Activated gamma-delta T cell treated with Interleukin-2 at 50 U/mL for 16 hours (primary cell): ENCODE measurements around the gene SEMA3C.

Experiments
- DNase-seq: peaks from one replicate; pipeline ENCODE4 v3.0.0-alpha.2; 2020

The SEMA3C gene

GRCh38 chr7:80729591-80730320 lies 189.1 kb downstream of the SEMA3C start:
- no peak for DNase-seq

GRCh38 chr7:80726666-80727065 lies 192.2 kb downstream of the SEMA3C start:
- no peak for DNase-seq

- DNase-seq = no peak
Measured at GRCh38 chr7:80725181-80725611, 193.7 kb downstream of the SEMA3C start.

GRCh38 chr7:80724249-80724871 lies 194.5 kb downstream of the SEMA3C start:
- no peak for DNase-seq

- no peak for DNase-seq
Measured at GRCh38 chr7:80722616-80723195, 196.1 kb downstream of the SEMA3C start.

- DNase-seq = no peak
Measured at GRCh38 chr7:80721883-80722615, 196.8 kb downstream of the SEMA3C start.

GRCh38 chr7:80720146-80720545 lies 198.7 kb downstream of the SEMA3C start:
- no peak for DNase-seq

- DNase-seq = no peak
Measured at GRCh38 chr7:80719261-80719660, 199.6 kb downstream of the SEMA3C start.

GRCh38 chr7:80711531-80711930 lies 207.3 kb downstream of the SEMA3C start:
- DNase-seq = no peak

- DNase-seq = no peak
Measured at GRCh38 chr7:80708123-80708522, 210.7 kb downstream of the SEMA3C start.

GRCh38 chr7:80707318-80707717 lies 211.5 kb downstream of the SEMA3C start:
- DNase-seq = no peak

GRCh38 chr7:80705130-80705781 lies 213.6 kb downstream of the SEMA3C start:
- DNase-seq = no peak

- DNase-seq = no peak
Measured at GRCh38 chr7:80703272-80703671, 215.6 kb downstream of the SEMA3C start.

GRCh38 chr7:80699721-80700256 lies 219.1 kb downstream of the SEMA3C start:
- no peak for DNase-seq

GRCh38 chr7:80699045-80699638 lies 219.7 kb downstream of the SEMA3C start:
- no peak for DNase-seq
